RKO (cell line): ENCODE results near the gene TIMM17B.

Experiments
- DNase-seq: peaks from one replicate; pipeline ENCODE4 v3.0.0-alpha.2; 2016; ENCODE audit warnings: low spot score

TIMM17B gene

DNA sequence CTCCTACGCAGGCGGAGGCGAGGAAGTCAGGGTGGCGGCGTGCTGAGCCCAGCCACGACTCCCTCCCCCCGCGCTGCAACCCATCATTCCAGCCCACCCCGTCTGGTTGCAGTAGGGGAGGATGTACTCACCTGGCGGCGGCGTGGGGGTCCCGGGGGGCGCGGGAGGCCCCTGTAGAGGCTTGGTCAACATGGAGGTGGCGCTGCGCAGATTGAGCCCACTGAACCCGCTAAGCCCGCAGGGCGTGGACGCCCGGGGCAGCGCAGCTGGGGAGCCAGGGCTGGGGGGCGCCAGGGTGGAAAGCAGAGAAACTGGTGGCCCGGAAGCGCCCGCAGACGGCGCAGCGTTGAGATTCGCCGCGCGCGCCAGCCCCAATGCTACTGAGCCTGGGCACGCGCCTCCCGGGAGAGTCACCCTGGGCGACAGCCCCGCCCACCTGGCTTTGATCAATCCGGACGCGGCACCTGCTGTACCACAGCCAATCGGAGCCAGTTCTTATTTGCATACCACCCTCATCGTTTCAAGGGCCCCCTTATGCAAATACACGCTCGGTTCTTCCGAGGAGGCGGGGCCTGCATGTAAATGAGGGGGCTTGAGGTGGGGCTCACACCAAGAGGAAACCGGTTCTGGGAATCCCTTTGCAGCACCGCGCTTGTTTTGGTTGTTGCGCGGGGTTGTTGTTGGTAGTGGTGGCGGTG is 21.2 kb upstream of the TIMM17B start, which contains the start of gene PIM2:
Gene PIM2, minus strand, starts transcription at position 382 of the 698 bp plus-strand sequence. Its CDS starts 190 bp downstream, at position 192.
- peak; percentile 94 for DNase-seq

GRCh38 chrX:48918301-48918642 is 20.7 kb upstream of the TIMM17B start:
- DNase-seq: no peak

- DNase-seq: peak; percentile 94
These were observed 19.8 kb upstream of the TIMM17B start for GRCh38 chrX:48917139-48918001.

- no peak for DNase-seq
These were observed 17.3 kb upstream of the TIMM17B start for GRCh38 chrX:48914593-48915493.

DNA sequence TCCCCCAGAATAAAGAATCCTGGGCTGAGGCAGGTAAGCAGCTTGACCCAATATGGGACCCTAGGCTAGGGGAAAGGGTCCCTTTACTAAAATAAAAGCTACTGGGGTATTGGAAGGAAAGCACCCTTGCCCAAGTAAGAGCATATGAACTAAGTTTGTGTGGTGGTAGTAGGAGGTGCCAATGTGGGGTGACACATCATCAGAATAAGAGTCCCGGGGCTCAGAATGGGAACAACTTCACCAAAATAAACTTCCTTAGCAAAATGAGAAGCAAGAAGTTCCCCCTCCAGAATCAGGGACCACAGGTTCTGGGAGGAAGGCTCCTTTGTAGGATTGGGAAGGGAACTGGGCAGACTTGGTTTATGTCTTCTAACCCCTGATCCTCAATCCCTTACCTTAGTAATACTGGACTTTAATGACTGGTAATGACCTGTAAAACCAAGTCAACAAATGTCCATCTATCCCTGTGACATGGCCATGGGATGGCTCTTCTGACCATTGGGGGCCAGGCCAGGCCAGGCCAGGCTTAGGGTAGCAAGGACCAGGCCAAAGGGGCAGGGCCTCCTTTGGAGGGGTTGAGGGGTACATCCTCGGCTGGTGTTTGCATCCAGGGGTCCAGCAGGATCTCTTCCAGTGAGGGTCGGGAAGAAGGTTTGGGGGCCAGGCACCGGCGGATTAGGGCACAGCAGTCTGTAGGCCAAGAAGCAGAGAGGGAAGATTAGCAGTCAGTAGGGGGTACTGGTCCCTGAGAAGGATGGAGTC is 16.2 kb upstream of the TIMM17B start:
- no peak for DNase-seq

DNA sequence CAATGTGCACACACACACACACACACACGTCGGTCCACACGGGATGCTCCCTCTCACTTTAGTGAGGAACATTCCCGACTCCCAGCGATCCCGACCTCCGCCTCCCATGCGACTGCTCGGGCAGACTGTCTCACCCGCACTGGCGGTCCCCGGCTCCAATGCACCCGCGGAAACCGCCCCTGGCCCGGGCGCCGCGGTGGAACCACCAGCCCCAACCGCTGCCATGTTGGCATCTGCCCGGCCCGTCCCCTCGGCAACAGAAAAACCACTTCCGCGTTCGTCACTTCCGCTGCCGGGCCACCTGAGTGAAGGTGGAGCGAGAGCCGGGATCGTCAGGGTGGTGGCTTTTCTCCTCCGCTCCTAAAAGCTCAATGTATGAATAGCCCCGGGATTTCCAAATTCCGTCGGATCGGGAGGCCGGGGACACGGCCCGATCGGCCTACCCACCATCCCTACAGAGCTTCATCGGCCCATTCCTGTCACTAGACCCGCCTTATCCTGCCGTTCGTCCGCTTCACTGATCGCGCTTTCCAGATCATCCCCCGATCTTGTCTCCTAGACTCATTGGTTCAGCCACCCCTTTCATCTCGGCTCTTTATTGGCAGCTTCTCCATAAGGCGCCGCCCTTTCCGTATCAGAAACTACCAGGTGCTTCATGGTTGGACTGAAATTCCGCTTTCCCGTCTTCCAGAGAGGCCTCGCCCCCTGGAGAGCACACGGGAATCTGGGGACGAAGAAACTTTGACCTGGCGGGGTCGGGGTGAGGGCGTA is 14.0 kb upstream of the TIMM17B start, which contains the start of gene SLC35A2:
Gene SLC35A2, minus strand, starts transcription at position 235 of the 771 bp plus-strand sequence. Its CDS starts 10 bp downstream, at position 225.
- peak; percentile 56 for DNase-seq

DNA sequence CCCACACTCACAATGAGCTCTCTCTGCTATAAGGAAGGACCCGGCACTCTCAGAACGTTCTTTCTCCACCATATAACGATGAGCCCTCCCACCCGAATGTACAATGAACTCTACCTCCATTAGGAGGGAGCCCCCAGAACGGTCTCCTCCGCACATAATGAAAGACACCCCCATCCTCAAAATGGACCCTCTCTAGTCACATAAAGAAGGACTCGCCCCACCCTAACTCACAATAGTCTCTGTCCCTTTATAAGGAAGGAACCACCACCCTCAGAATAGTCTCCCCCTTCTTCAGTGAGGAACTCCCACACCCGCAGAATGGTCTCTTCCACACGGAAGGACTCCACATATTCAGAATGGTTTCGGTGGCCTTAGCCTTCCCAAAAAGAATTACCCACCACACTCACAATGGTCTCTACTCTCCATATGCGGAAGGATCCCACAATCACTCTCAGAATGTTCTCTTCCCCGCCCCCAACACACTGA is 13.4 kb upstream of the TIMM17B start:
- no peak for DNase-seq

DNA sequence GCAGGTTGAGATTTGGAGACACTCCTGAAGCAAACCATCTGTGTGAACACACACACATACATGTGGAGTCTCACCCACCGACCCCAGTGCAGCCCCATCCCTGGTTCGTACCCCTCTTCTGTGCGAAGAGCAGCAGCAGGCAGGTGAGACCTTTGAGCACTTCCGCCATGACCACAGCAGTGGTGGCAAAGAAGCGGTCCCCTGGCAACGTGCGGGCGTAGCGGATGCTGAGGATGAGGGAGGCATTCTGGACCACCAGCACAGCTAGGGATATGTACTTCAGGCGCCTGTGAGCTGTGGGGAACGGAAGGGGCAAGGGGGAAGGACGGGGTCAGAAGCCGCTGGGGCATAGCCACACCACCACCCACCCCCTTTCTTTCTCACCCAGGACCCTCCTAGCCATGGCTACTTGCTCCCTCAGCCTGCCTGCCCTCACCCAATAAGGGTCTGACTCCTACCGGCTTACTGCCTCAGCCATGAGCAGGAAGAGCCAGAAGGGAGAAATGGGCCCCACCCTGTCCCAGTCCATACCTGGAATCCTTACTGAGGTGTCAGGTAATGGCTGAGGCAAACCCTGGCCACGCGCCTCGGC is 12.2 kb upstream of the TIMM17B start:
- DNase-seq: no peak

DNA sequence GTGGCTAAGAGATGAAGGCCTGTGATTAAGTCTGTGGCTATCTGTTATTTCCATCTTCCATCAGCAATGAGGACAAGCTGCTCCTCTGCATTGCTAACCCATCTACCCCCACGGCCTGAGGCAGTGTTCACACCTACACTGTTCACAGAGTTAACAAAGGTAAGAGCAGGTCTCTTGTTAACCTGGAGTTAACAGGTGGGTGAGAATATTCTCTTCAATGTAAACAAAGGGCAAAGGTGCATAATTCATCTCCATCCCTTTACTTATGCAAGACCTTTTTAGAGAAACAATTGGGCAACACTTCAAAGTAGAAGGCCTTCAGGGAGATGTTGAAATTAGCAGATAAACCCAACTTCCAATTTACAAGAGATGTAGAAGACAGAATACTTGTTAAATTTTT is 11.0 kb upstream of the TIMM17B start:
- no peak for DNase-seq

DNA sequence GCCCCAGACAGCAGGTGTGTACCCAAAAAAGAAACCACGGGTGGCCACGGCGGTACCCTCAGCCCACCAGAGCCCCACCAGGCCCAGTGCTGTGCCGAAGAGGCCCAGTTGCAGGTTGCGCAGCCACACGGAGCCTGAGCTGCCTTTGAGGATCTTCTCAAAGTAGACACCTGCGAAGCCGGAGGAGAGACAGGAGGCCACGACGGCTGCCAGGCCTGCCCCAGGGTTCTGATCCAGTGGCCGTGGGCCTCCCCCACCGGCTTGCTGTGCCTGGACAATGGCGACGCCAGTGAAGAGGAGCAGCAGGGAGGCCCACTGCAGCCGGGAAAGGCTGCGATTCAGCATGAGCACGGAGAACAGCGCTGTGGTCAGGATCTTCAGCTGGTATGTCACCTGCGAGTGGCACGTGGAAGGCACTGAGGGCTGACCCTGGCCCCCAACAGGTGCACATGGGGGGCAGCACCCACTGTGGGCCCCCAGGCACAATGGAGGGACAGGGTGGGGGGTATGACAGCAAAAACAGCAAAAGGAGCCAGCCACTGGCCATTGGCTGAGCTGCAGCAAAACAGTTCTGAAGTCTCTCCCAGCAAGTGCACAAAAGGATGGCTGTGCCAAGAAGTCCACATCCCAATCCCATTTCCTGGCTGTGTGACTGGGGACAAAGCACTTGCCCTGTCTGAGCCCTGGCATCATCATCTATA is 7.7 kb upstream of the TIMM17B start:
- DNase-seq: no peak

GRCh38 chrX:48904626-48905025 is 7.1 kb upstream of the TIMM17B start:
- DNase-seq: no peak

- DNase-seq: no peak
These were observed 6.6 kb upstream of the TIMM17B start for GRCh38 chrX:48904180-48904579.

- no peak for DNase-seq
These were observed 5.7 kb upstream of the TIMM17B start for GRCh38 chrX:48903290-48903689.

GRCh38 chrX:48902776-48903175 is 5.2 kb upstream of the TIMM17B start:
- DNase-seq: no peak

GRCh38 chrX:48902135-48902534 is 4.6 kb upstream of the TIMM17B start:
- no peak for DNase-seq

- no peak for DNase-seq
These were observed 3.5 kb upstream of the TIMM17B start for GRCh38 chrX:48901069-48901468.

GRCh38 chrX:48899078-48899410 is 1.5 kb upstream of the TIMM17B start:
- DNase-seq: no peak

DNA sequence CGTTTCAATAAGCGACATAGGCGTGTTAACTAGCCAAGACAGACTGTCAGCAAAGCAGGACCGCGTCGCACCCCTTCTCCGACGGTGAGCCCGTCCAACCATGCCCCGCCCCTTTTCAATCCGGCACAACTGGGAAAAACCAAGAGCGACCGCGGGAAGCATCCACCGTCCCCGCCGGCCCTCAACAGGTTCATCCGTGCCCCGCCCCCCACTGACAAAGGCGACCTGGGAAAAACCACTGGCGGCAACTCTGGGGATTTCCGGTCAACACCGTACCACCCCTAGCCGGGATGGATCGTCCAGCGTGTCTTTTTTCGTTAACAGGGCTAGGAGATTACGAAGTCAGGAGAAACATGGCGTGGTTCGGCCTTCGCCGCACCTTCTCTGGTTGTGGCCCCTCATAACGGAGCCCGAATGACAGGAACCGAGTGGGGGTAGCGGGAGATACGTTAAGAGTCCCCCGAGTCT is 377 bp downstream of the TIMM17B start:
- DNase-seq: peak; percentile 84

DNA sequence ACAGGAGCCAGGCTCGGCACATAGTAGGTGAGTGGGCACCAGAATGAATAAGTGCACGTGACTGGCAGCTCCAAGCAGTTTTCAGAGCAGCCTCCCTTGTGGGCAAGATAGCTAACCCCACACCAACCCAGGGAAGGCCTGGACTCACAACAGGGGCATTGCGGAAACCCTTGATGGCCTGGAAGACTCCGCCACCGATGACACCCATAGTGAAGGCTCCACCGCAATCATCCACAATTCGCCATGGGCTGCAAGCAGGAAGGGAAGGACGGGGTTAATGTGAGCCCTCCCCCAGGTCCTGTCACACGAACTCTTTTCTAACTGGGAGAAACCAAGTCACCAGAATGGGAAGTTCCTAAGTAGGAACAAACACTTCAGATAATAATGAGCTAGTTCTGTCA is 957 bp downstream of the TIMM17B start:
- peak; percentile 61 for DNase-seq
